Measurements from ENCODE around the gene SPTY2D1. TPM values are rescaled to one million over a fixed set of nuclear protein-coding genes. Genes with fewer than 3 reads are reported as not detected.
"Not testable (repeated sequence)": the region's sequence is repeated elsewhere in the genome, so short reads cannot be mapped to it uniquely, and the experiment has no call there.

Gene SPTY2D1
- total RNA-seq (23.8 and 24.1 TPM in 2 replicates), polyA plus RNA-seq (9.0 and 10.9 TPM in 2 replicates)

GRCh38 chr11:18634140-18635032, at the start of gene SPTY2D1:
Gene SPTY2D1, minus strand, starts transcription at chr11:18634342. Its CDS starts 85 bp downstream, at chr11:18634257.
- no peaks in the 10 kb centered on the region for H3K9me2 ChIP-seq (replicated peaks; ENCODE audit: insufficient read depth)
- 1% methylated on average over 60 of the region's 60 CpGs for WGBS (ENCODE audit: low lambda C conversion rate, missing lambda C conversion rate)
- peak within 1 kb of the TSS; percentile 83 for H2AFZ ChIP-seq
- H4K20me1 ChIP-seq (ENCODE audit: insufficient read depth, poor library complexity, severe bottlenecking), result peaks cover 17% of the 10 kb centered on the region
- peak within 1 kb of the TSS; percentile 93 for H3K4me2 ChIP-seq
- TF ChIP-seq EZH2phosphoT487 (IDR thresholded peaks at IDR 0.05; ENCODE audit: low read depth, severe bottlenecking, unreplicated experiment), result no peak
- no peak for TF ChIP-seq CTCF (IDR thresholded peaks at IDR 0.05; ENCODE audit: poor library complexity)
- TF ChIP-seq EZH2 (IDR thresholded peaks at IDR 0.05; ENCODE audit: borderline replicate concordance), result no peak
- H3K9me3 ChIP-seq (ENCODE audit: low read depth), result no peaks in the 10 kb centered on the region
- peak within 1 kb of the TSS; percentile 97 for H3K27ac ChIP-seq
- DNase-seq (ENCODE audit: low spot score), result peak; percentile 99
- H3K4me1 ChIP-seq (ENCODE audit: insufficient read depth), result peaks cover 13% of the 10 kb centered on the region
- H3K4me3 ChIP-seq, result peak within 1 kb of the TSS; percentile 74
- no peaks in the 10 kb centered on the region for H3K27me3 ChIP-seq
- no peaks in the 10 kb centered on the region for H3K36me3 ChIP-seq (replicated peaks; ENCODE audit: insufficient read depth, low read depth)
- H3K79me2 ChIP-seq, result peaks cover 46% of the 10 kb centered on the region

- Histone ChIP-seq H3K36me3 (replicated peaks; ENCODE audit: insufficient read depth, low read depth) (no peaks in the 10 kb centered on the region), H3K4me1 (ENCODE audit: insufficient read depth) (no peaks in the 10 kb centered on the region), H4K20me1 (ENCODE audit: insufficient read depth, poor library complexity, severe bottlenecking) (no peaks in the 10 kb centered on the region), H3K9me3 (ENCODE audit: low read depth) (no peaks in the 10 kb centered on the region), H3K4me3 (no peak overlapping the region), H2AFZ (no peak overlapping the region), H3K9me2 (replicated peaks; ENCODE audit: insufficient read depth) (no peaks in the 10 kb centered on the region), H3K27ac (no peak overlapping the region), H3K27me3 (no peaks in the 10 kb centered on the region), H3K79me2 (no peaks in the 10 kb centered on the region), H3K4me2 (no peak overlapping the region)
- WGBS (ENCODE audit: low lambda C conversion rate, missing lambda C conversion rate), result 95% methylated on average over 3 of the region's 3 CpGs
- TF ChIP-seq EZH2 (IDR thresholded peaks at IDR 0.05; ENCODE audit: borderline replicate concordance) (no peak), EZH2phosphoT487 (IDR thresholded peaks at IDR 0.05; ENCODE audit: low read depth, severe bottlenecking, unreplicated experiment) (no peak), CTCF (IDR thresholded peaks at IDR 0.05; ENCODE audit: poor library complexity) (no peak)
- DNase-seq (ENCODE audit: low spot score), result no peak
Measured at GRCh38 chr11:18682466-18682865, 48.3 kb upstream of the SPTY2D1 start.

- not testable (repeated sequence) for H3K27ac ChIP-seq; H2AFZ ChIP-seq; H3K79me2 ChIP-seq; DNase-seq (ENCODE audit: low spot score); H3K9me3 ChIP-seq (ENCODE audit: low read depth); H4K20me1 ChIP-seq (ENCODE audit: insufficient read depth, poor library complexity, severe bottlenecking); H3K36me3 ChIP-seq (replicated peaks; ENCODE audit: insufficient read depth, low read depth); H3K27me3 ChIP-seq; H3K4me3 ChIP-seq; H3K9me2 ChIP-seq (replicated peaks; ENCODE audit: insufficient read depth); H3K4me1 ChIP-seq (ENCODE audit: insufficient read depth); H3K4me2 ChIP-seq
- WGBS (ENCODE audit: low lambda C conversion rate, missing lambda C conversion rate), result 74% methylated on average over 1 of the region's 1 CpG
Measured at GRCh38 chr11:18681949-18682348, 47.8 kb upstream of the SPTY2D1 start.

GRCh38 chr11:18677560-18677959, 43.4 kb upstream of the SPTY2D1 start:
- H3K79me2 ChIP-seq, result no peaks in the 10 kb centered on the region
- WGBS (ENCODE audit: low lambda C conversion rate, missing lambda C conversion rate), result 83% methylated on average over 3 of the region's 3 CpGs
- H3K36me3 ChIP-seq (replicated peaks; ENCODE audit: insufficient read depth, low read depth), result no peaks in the 10 kb centered on the region
- no peak overlapping the region for H3K4me3 ChIP-seq
- no peak overlapping the region for H3K4me2 ChIP-seq
- H3K9me3 ChIP-seq (ENCODE audit: low read depth), result no peaks in the 10 kb centered on the region
- H3K9me2 ChIP-seq (replicated peaks; ENCODE audit: insufficient read depth), result no peaks in the 10 kb centered on the region
- DNase-seq (ENCODE audit: low spot score), result no peak
- no peaks in the 10 kb centered on the region for H4K20me1 ChIP-seq (ENCODE audit: insufficient read depth, poor library complexity, severe bottlenecking)
- TF ChIP-seq CTCF (IDR thresholded peaks at IDR 0.05; ENCODE audit: poor library complexity) (no peak), EZH2 (IDR thresholded peaks at IDR 0.05; ENCODE audit: borderline replicate concordance) (no peak), EZH2phosphoT487 (IDR thresholded peaks at IDR 0.05; ENCODE audit: low read depth, severe bottlenecking, unreplicated experiment) (no peak)
- no peak overlapping the region for H3K27ac ChIP-seq
- H3K27me3 ChIP-seq, result no peaks in the 10 kb centered on the region
- no peaks in the 10 kb centered on the region for H3K4me1 ChIP-seq (ENCODE audit: insufficient read depth)
- no peak overlapping the region for H2AFZ ChIP-seq

Measured in hepatocyte (in vitro differentiated cells).